ENCODE results near the gene ERC2. TPM values are rescaled to one million over a fixed set of nuclear protein-coding genes. Genes with fewer than 3 reads are reported as not detected.

ERC2 gene
- total RNA-seq, 1 donor from 2014 or later = 0.65 TPM

GRCh38 chr3:56229311-56229710 is 239.0 kb downstream of the ERC2 start:
- no peak for TF ChIP-seq CTCF (IDR thresholded peaks at IDR 0.05)
- Mint-ChIP-seq H3K27me3 (ENCODE audit: low read depth) (no peaks in the 10 kb centered on the region), H3K36me3 (ENCODE audit: low read depth) (no peaks in the 10 kb centered on the region), H3K4me3 (ENCODE audit: unreplicated experiment) (no peak overlapping the region), H3K27ac (ENCODE audit: unreplicated experiment) (no peak overlapping the region), H3K4me1 (ENCODE audit: low read depth) (no peaks in the 10 kb centered on the region), H3K9me3 (ENCODE audit: low read depth) (no peaks in the 10 kb centered on the region)
- no peak for DNase-seq (ENCODE audit: low spot score)

DNA sequence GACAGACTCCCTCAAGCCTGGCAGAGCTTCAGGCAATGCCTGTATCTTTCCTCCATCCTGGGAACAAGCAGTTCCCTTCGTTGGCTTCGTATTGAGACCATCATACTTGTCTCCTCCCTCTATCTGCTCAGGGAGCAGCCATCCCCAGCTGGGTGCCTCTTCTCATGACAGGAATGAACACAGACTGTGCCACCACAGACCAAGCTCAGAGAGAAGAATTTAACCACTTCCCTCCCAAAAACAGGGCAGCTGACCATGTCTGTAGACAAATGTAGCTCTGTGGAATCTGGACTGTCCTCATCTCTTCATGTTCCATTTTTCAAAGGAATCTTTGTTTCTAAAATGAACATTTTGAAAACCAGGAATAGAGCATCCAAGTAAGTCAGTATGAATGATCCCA is 245.4 kb downstream of the ERC2 start:
- peaks cover 9% of the 10 kb centered on the region for H3K4me1 Mint-ChIP-seq (ENCODE audit: low read depth)
- no peaks in the 10 kb centered on the region for H3K36me3 Mint-ChIP-seq (ENCODE audit: low read depth)

DNA sequence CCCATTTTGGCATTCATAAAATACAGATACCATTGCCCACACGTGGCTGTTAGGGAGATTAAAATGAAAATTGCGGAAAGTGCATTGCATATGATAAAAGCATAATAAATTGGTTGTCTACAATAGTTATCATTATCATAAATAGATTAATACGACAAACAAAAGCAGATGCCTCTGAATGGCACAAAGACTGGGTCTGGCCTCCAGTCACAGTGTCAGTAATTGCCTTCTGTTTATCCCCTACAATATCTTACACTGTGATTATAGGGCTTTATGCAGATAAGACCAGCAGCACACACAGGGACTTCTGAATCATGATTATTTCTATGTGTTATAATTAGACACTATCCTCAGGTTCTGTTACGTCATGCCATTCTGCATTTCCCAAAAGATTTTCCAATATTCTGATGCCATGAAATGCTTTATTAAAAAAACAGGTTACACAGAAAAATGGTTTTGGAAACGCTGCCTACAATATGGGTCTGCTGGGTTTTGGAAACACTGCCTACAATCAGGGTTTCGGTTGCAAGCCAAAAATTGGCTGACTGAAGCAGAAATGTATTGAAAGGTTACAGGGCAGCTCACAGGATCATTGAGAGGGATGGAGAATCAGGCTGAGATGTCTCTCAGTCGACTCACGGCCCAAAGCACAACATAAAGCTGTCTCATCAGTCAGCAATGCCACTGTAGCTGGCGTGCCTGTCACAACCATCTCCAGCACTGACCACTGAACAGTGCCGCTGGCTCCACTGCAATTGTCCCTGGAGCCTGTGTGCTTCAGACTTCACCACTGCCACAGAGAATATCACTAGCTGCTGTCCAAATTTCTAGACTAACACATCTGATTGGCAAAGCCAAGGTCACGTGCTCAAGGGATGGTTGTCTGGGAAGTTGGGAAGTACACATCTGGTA is 248.1 kb downstream of the ERC2 start:
- no peak for TF ChIP-seq CTCF (IDR thresholded peaks at IDR 0.05)
- Mint-ChIP-seq H3K27me3 (ENCODE audit: low read depth) (peaks cover 2% of the 10 kb centered on the region), H3K4me1 (ENCODE audit: low read depth) (peaks cover 9% of the 10 kb centered on the region), H3K9me3 (ENCODE audit: low read depth) (peaks cover 5% of the 10 kb centered on the region), H3K4me3 (ENCODE audit: unreplicated experiment) (no peak overlapping the region), H3K27ac (ENCODE audit: unreplicated experiment) (no peak overlapping the region), H3K36me3 (ENCODE audit: low read depth) (no peaks in the 10 kb centered on the region)
- no peak for DNase-seq (ENCODE audit: low spot score)

More for the DNA sequence above, 245.4 kb downstream of the ERC2 start:
- Mint-ChIP-seq H3K9me3 (ENCODE audit: low read depth) (no peaks in the 10 kb centered on the region), H3K4me3 (ENCODE audit: unreplicated experiment) (no peak overlapping the region), H3K27ac (ENCODE audit: unreplicated experiment) (no peak overlapping the region), H3K27me3 (ENCODE audit: low read depth) (no peaks in the 10 kb centered on the region)
- TF ChIP-seq CTCF (IDR thresholded peaks at IDR 0.05) = no peak
- DNase-seq (ENCODE audit: low spot score) = no peak

DNA sequence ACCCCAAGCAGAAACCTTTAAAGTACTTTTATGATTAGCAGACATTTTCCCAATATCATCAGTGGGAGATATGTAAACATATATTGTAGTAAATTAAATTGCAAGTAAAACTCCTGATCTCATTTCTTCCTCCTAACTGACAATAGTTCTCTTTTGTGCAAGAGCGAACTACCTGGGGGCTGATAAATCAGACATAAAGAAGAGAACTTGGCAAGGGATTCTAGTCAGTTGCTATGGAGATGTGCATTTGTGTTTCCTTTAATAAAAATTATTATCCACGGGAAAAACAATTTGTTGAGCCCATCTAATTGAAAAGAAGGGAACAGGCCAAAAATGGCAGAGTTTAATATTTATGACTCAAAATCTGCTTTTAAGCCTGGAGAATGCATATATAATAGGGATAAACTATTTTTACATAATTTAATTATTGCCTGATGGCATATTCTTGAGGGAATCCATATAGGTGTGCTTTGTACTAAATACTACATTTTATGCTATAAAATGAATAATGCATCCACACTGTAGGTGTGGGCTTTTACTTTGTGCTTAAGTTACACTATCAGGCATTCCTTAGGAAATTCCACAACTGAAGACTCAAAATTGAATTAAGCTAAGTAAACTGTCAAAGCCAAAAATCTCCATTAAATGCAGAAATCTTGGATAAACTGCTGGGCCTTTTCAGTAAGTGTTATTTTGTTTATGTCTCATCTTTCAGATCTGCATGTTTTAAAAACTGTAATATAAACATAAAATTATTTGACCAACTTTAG is 258.1 kb downstream of the ERC2 start:
- peaks cover 4% of the 10 kb centered on the region for H3K36me3 Mint-ChIP-seq (ENCODE audit: low read depth)
- H3K4me1 Mint-ChIP-seq (ENCODE audit: low read depth) = peaks cover 3% of the 10 kb centered on the region
- H3K4me3 Mint-ChIP-seq (ENCODE audit: unreplicated experiment) = no peak overlapping the region
- no peak for DNase-seq (ENCODE audit: low spot score)
- no peak overlapping the region for H3K27ac Mint-ChIP-seq (ENCODE audit: unreplicated experiment)
- TF ChIP-seq CTCF (IDR thresholded peaks at IDR 0.05) = no peak
- peaks cover 16% of the 10 kb centered on the region for H3K9me3 Mint-ChIP-seq (ENCODE audit: low read depth)
- H3K27me3 Mint-ChIP-seq (ENCODE audit: low read depth) = no peaks in the 10 kb centered on the region

DNA sequence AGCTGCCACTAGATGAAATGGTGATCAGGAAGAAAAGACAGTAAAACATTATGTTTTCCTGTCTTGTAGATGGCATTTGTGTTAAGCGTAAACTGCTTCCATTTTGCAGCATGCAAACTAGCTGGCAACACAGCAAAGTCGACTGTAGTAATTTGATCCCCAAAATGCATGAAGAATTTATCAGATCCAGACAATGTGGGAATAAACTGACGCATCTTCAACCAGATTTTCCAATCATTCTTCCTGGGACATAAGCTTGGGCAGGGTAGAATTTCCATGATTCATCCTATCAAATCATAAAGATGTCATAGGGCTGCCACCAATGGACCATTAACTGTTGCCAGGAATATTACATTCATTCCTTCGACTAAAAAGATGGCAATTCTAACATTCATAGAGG is 260.3 kb downstream of the ERC2 start:
- no peak overlapping the region for H3K4me3 Mint-ChIP-seq (ENCODE audit: unreplicated experiment)
- no peak for DNase-seq (ENCODE audit: low spot score)
- peaks cover 3% of the 10 kb centered on the region for H3K4me1 Mint-ChIP-seq (ENCODE audit: low read depth)
- no peak overlapping the region for H3K27ac Mint-ChIP-seq (ENCODE audit: unreplicated experiment)
- peaks cover 16% of the 10 kb centered on the region for H3K9me3 Mint-ChIP-seq (ENCODE audit: low read depth)
- no peak for TF ChIP-seq CTCF (IDR thresholded peaks at IDR 0.05)
- peaks cover 2% of the 10 kb centered on the region for H3K36me3 Mint-ChIP-seq (ENCODE audit: low read depth)
- no peaks in the 10 kb centered on the region for H3K27me3 Mint-ChIP-seq (ENCODE audit: low read depth)

Data from chondrocyte (in vitro differentiated cells).